HepG2 (cell line): Measurements from ENCODE around the gene ZNF548. TPM values are rescaled to one million over a fixed set of nuclear protein-coding genes. Genes with fewer than 3 reads are reported as not detected.
A peak's percentile ranks its signal among the peaks of the same experiment; 100 is the strongest.

Source experiments
- ARNT2 ChIP-seq: sonication (generic); formaldehyde crosslinking; IDR thresholded peaks from 2 replicates; pipeline ENCODE4 v1.8.0; 2022; ENCODE audit warnings: mild to moderate bottlenecking, low read depth, missing genetic modification reagents, moderate library complexity
- BHLHE40 ChIP-seq: IDR thresholded peaks from 2 replicates; pipeline ENCODE4 v1.6.1; 2011; ENCODE audit warnings: low read length, improper control_type of control experiment
- IKZF5 ChIP-seq: IDR thresholded peaks from 2 replicates; pipeline ENCODE4 v1.6.1; 2018; ENCODE audit warnings: missing genetic modification reagents, mild to moderate bottlenecking, missing compliant biosample characterization
- MTA1 ChIP-seq: sonication (generic); formaldehyde crosslinking; IDR thresholded peaks from 2 replicates; pipeline ENCODE4 v1.4.0; 2020; ENCODE audit warnings: missing genetic modification reagents, mild to moderate bottlenecking, borderline replicate concordance
- MZF1 ChIP-seq: sonication (generic); formaldehyde crosslinking; IDR thresholded peaks from 2 replicates; pipeline ENCODE4 v1.8.1; 2023; ENCODE audit warnings: mild to moderate bottlenecking, missing genetic modification reagents, borderline replicate concordance
- NAIF1 ChIP-seq: sonication (generic); formaldehyde crosslinking; IDR thresholded peaks from 2 replicates; pipeline ENCODE4 v1.5.0; 2020; ENCODE audit warnings: mild to moderate bottlenecking, missing genetic modification reagents, borderline replicate concordance
- PLRG1 ChIP-seq: fragments of 450-650 bp; conservative IDR thresholded peaks from 2 replicates; pipeline ENCODE4 v1.6.1; 2016
- POGK ChIP-seq: sonication (generic); formaldehyde crosslinking; conservative IDR thresholded peaks from 2 replicates; pipeline ENCODE4 v1.8.0; 2022; ENCODE audit warnings: mild to moderate bottlenecking, moderate library complexity, missing genetic modification reagents
- PRPF4 ChIP-seq: fragments of 200-400 bp; formaldehyde crosslinking; IDR thresholded peaks from 2 replicates; pipeline ENCODE4 v1.6.1; 2016; ENCODE audit warnings: low read length, low read depth; ENCODE audit not compliant: poor library complexity, severe bottlenecking
- RFXAP ChIP-seq: sonication (generic); formaldehyde crosslinking; IDR thresholded peaks from 2 replicates; pipeline ENCODE4 v1.4.0; 2020; ENCODE audit warnings: missing genetic modification reagents, borderline replicate concordance
- TAF1 ChIP-seq: sonication (generic); formaldehyde crosslinking; IDR thresholded peaks from 2 replicates; pipeline ENCODE4 v1.4.0; 2020; ENCODE audit warnings: missing genetic modification reagents
- TBP ChIP-seq: sonication (generic); formaldehyde crosslinking; IDR thresholded peaks from 2 replicates; pipeline ENCODE4 v1.5.0; 2020; ENCODE audit warnings: missing genetic modification reagents
- TCF12 ChIP-seq, 2 experiments: fragments of 450-650 bp in 1 of 2; sonication (generic) in 1 of 2; formaldehyde crosslinking in 1 of 2; IDR thresholded peaks; 2 replicates each; pipeline versions ENCODE4 v1.6.1 to v1.8.0; 2017 to 2022; ENCODE audit warnings: antibody characterized with exemption in 1 of 2, mild to moderate bottlenecking in 1 of 2, missing genetic modification reagents in 1 of 2, moderate library complexity in 1 of 2
- ZBTB1 ChIP-seq: sonication (generic); formaldehyde crosslinking; IDR thresholded peaks from 2 replicates; pipeline ENCODE4 v1.4.0; 2020; ENCODE audit warnings: missing genetic modification reagents, borderline replicate concordance
- ZNF296 ChIP-seq: sonication (generic); formaldehyde crosslinking; conservative IDR thresholded peaks from 2 replicates; pipeline ENCODE4 v1.5.0; 2020; ENCODE audit warnings: mild to moderate bottlenecking, missing genetic modification reagents
- ZNF549 ChIP-seq: sonication (generic); formaldehyde crosslinking; IDR thresholded peaks from 2 replicates; pipeline ENCODE4 v1.5.0; 2020; ENCODE audit warnings: missing genetic modification reagents
- ZNF558 ChIP-seq: sonication (generic); formaldehyde crosslinking; IDR thresholded peaks from 2 replicates; pipeline ENCODE4 v1.9.0; 2022; ENCODE audit warnings: mild to moderate bottlenecking, missing genetic modification reagents, borderline replicate concordance
- ZNF800 ChIP-seq: sonication (generic); formaldehyde crosslinking; IDR thresholded peaks from 2 replicates; pipeline ENCODE4 v1.4.0; 2020; ENCODE audit warnings: missing genetic modification reagents
- ZNF879 ChIP-seq: sonication (generic); formaldehyde crosslinking; IDR thresholded peaks from 2 replicates; pipeline ENCODE4 v1.8.1; 2023; ENCODE audit warnings: missing genetic modification reagents
- polyA plus RNA-seq, 8 experiments: library from polyadenylated mRNA; depleted of rRNA in 3 of 8; stranded (reverse) in 7 of 8; unstranded in 1 of 8; fragments of >200 nt; fragmentation: Illumina TruSeq in 4 of 8; extraction: Trizol in 4 of 8; gene quantifications; 2 replicates each; pipeline versions ENCODE4 v1.2.1 to v1.2.3, GENCODE V29; 2011 to 2016; ENCODE audit warnings: low read depth in 4 of 8, missing spikeins in 1 of 8, mixed read lengths in 1 of 8; ENCODE audit not compliant: insufficient read depth in 1 of 8
- total RNA-seq, 5 experiments: library from RNA; depleted of rRNA; stranded (reverse); fragments of >200 nt; fragmentation: Illumina TruSeq; extraction: Trizol; gene quantifications; 2 replicates each; pipeline ENCODE4 v1.2.3, GENCODE V29; 2016; ENCODE audit warnings: low read depth in 1 of 5
- TF ChIP-seq, protein P1 (sequence below): sonication (generic); formaldehyde crosslinking; IDR thresholded peaks from 2 replicates; pipeline ENCODE4 v1.5.0; 2020; ENCODE audit warnings: missing genetic modification reagents
- TF ChIP-seq, protein P2 (sequence below): sonication (generic); formaldehyde crosslinking; IDR thresholded peaks from 2 replicates; pipeline ENCODE4 v1.8.1; 2023; ENCODE audit warnings: mild to moderate bottlenecking, missing genetic modification reagents

The ZNF548 gene
- total and polyA plus RNA-seq, 2 of the 13 experiments (the other 11 are each of a cell fraction or from before 2014, with no cell fraction given), result 19.6 to 24.9 TPM

- peak; percentile 69; the same call in 1 of the 2 replicates for TF ChIP-seq ZNF879
- no peak for TF ChIP-seq ZNF800 (CRISPR knock-in tag)
- TF ChIP-seq PLRG1, result no peak
- no peak for TF ChIP-seq ZNF549 (CRISPR knock-in tag)
- TF ChIP-seq, protein P1, sequence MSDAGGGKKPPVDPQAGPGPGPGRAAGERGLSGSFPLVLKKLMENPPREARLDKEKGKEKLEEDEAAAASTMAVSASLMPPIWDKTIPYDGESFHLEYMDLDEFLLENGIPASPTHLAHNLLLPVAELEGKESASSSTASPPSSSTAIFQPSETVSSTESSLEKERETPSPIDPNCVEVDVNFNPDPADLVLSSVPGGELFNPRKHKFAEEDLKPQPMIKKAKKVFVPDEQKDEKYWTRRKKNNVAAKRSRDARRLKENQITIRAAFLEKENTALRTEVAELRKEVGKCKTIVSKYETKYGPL (CRISPR knock-in tag), result no peak
- no peak for TF ChIP-seq MZF1 (CRISPR knock-in tag)
- TF ChIP-seq MTA1 (CRISPR knock-in tag), result no peak; the same call in 1 of the 2 replicates
- no peak for TF ChIP-seq ZBTB1 (CRISPR knock-in tag)
- no peak for TF ChIP-seq ZNF558 (CRISPR knock-in tag)
- TF ChIP-seq, protein P2, sequence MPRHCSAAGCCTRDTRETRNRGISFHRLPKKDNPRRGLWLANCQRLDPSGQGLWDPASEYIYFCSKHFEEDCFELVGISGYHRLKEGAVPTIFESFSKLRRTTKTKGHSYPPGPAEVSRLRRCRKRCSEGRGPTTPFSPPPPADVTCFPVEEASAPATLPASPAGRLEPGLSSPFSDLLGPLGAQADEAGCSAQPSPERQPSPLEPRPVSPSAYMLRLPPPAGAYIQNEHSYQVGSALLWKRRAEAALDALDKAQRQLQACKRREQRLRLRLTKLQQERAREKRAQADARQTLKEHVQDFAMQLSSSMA, result no peak
- peak; percentile 27; the same call in 1 of the 2 replicates for TF ChIP-seq ARNT2 (CRISPR knock-in tag)
- no peak for TF ChIP-seq BHLHE40
- TF ChIP-seq ZNF296 (CRISPR knock-in tag), result no peak
- TF ChIP-seq TCF12 (IDR thresholded peaks at IDR 0.05), result no peak
- TF ChIP-seq TCF12 (CRISPR knock-in tag; IDR thresholded peaks at IDR 0.05), result 0 out of 2 replicates have a peak, but pooled peaks have one; percentile 50
- TF ChIP-seq NAIF1 (CRISPR knock-in tag), result no peak
- no peak for TF ChIP-seq POGK (CRISPR knock-in tag)
- TF ChIP-seq IKZF5 (CRISPR knock-in tag), result peak; percentile 47; the same call in 1 of the 2 replicates
- no peak for TF ChIP-seq PRPF4
- peak; percentile 78 for TF ChIP-seq TAF1 (CRISPR knock-in tag)
- TF ChIP-seq TBP (CRISPR knock-in tag), result no peak
- 0 out of 2 replicates have a peak, but pooled peaks have one; percentile 29 for TF ChIP-seq RFXAP (CRISPR knock-in tag)
Observed at GRCh38 chr19:57435062-57435978, 45.7 kb downstream of the ZNF548 start, which contains the start of gene ZNF749 (continued).
